SJSA1 (cell line): ENCODE measurements around the gene CC2D1A. TPM values are rescaled to one million over a fixed set of nuclear protein-coding genes. Genes with fewer than 3 reads are reported as not detected.

Source experiments
- DNase-seq, 2 experiments: peaks; one replicate each; pipeline ENCODE4 v3.0.0-alpha.2; 2015 to 2020; ENCODE audit warnings: low spot score in 2 of 2, low read depth in 1 of 2
- H3K27ac ChIP-seq: fragments of 250-450 bp; sonication (Bioruptor Pico); 2 replicates; pipeline ENCODE4 v1.5.1; 2020; ENCODE audit warnings: mild to moderate bottlenecking, moderate library complexity
- H3K27me3 ChIP-seq: fragments of 250-450 bp; sonication (Bioruptor Pico); replicated peaks from 2 replicates; pipeline ENCODE4 v1.5.1; 2020; ENCODE audit warnings: mild to moderate bottlenecking, moderate library complexity
- H3K36me3 ChIP-seq: fragments of 250-450 bp; sonication (Bioruptor Pico); 2 replicates; pipeline ENCODE4 v1.5.1; 2020; ENCODE audit warnings: mild to moderate bottlenecking
- H3K4me1 ChIP-seq: fragments of 250-450 bp; sonication (Bioruptor Pico); replicated peaks from 2 replicates; pipeline ENCODE4 v1.6.1; 2021; ENCODE audit warnings: mild to moderate bottlenecking
- H3K4me3 ChIP-seq: fragments of 250-450 bp; sonication (Bioruptor Pico); 2 replicates; pipeline ENCODE4 v1.5.1; 2020; ENCODE audit warnings: mild to moderate bottlenecking
- H3K9me3 ChIP-seq: fragments of 250-450 bp; sonication (Bioruptor Pico); replicated peaks from 2 replicates; pipeline ENCODE4 v1.5.1; 2020; ENCODE audit warnings: mild to moderate bottlenecking
- total RNA-seq: library from RNA; depleted of rRNA; stranded (reverse); fragments of >200 nt; shearing (Covaris generic); gene quantifications from 2 replicates; pipeline ENCODE4 v1.2.3, GENCODE V29; 2014

Gene CC2D1A
- total RNA-seq, 1 experiment from 2014 or later = 18.3 TPM

DNA sequence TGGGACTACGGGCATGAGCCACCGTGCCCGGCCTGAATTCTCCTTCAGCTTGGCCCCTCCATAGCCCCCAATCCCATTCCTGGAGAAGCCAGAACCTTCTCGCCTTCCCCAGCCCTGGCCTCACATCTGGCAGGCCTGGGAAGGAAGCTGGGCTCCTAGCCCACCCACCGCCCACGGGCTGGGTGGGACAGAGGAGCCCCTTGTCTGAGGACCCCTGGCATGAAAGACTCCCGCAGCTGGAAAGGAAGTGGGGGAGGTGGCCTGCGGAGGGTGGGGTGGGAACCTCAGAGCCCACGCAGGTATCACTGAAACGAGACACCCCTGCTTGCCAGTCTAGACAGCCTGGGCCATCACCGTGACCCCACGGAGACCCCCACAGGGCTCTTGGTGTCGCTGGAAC, 36.7 kb upstream of the CC2D1A start:
- Histone ChIP-seq H3K27ac (no peak overlapping the region), H3K36me3 (no peaks in the 10 kb centered on the region), H3K4me1 (peaks cover 14% of the 10 kb centered on the region), H3K9me3 (no peaks in the 10 kb centered on the region), H3K27me3 (peaks cover 8% of the 10 kb centered on the region; the same call in 1 of the 2 replicates), H3K4me3 (no peak overlapping the region)
- DNase-seq = no peak

DNA sequence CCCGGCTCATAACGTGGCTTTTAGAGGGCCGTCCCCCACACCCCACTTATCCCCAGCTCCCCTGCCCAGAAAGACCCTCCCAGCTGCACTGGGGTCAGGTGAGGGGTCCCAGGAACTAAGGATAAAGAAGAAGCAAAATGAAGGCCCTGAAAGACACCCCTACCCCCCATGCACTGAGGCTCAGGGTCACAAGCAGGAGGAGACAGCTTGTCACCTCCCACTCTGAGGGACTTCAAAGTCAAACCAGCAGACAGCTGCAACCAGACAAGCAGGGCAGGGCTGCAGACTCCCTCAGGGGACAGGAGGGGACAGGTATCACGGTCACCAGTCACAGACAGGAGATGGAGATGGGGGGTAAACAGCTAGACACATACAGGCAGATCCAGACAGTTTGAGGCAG, 35.1 kb upstream of the CC2D1A start:
- H3K27ac ChIP-seq = no peak overlapping the region
- no peak for DNase-seq

DNA sequence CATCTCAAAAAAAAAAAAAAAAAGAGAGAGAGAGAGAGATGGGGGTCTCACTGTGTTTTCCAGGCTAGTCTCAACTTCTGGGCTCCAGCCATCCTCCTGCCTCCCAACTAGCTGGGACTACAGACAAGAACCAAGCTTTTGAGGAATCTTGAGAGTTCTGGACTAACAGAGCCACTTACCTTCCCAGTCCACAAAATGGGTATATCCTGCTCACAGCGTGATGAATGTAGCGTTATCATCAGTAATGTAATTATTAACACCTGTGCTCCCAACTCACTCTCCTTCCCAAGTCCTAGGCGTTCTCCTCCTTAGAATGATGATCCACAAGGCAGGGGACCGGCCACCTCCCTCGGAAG, 33.7 kb upstream of the CC2D1A start:
- DNase-seq = no peak
- no peaks in the 10 kb centered on the region for H3K36me3 ChIP-seq
- no peaks in the 10 kb centered on the region for H3K9me3 ChIP-seq
- H3K27me3 ChIP-seq = no peaks in the 10 kb centered on the region
- no peaks in the 10 kb centered on the region for H3K4me1 ChIP-seq
- no peak overlapping the region for H3K4me3 ChIP-seq
- no peak overlapping the region for H3K27ac ChIP-seq

More for the DNA sequence above, 35.1 kb upstream of the CC2D1A start:
- Histone ChIP-seq H3K4me3 (no peak overlapping the region), H3K36me3 (no peaks in the 10 kb centered on the region), H3K27me3 (peaks cover 7% of the 10 kb centered on the region; the same call in 1 of the 2 replicates), H3K4me1 (peaks cover 6% of the 10 kb centered on the region), H3K9me3 (no peaks in the 10 kb centered on the region)

DNA sequence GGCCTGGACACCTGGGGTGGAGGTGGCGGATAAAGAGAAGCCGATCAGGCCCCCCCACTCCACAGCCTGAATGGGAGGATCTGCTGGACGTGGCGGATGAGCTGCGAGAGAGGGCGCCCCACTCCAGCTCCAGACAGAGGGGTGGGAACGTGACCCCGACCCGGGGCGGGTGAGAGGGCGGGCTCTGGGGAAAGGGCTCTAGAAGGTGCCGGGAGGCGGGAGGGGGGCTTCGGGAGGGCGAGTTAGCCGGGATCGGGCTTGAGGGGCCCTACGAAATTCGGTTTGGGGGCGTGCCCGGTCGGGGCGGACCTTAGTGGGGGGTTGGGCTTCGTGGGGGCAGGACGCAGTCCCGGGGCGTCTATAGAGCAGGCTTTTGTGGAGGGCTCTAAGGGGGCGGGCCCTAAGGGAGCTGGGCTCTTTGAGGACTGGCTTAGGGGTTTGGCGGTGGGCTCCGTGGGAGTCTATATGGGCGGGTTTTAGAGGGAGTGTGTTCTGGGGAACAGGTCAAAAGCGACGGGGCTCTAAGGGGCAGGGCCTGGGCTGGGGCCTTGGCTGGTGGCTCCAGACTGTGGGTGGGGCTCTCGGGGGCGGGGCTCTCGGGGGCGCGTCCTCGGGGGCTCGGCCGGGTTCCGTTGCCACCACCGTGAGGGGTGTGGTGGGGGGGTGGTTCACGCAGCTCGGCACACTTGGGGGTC, 33.2 kb upstream of the CC2D1A start:
- no peaks in the 10 kb centered on the region for H3K27me3 ChIP-seq
- no peaks in the 10 kb centered on the region for H3K9me3 ChIP-seq
- no peak for DNase-seq
- no peak overlapping the region for H3K4me3 ChIP-seq
- no peaks in the 10 kb centered on the region for H3K4me1 ChIP-seq
- H3K27ac ChIP-seq = no peak overlapping the region
- no peaks in the 10 kb centered on the region for H3K36me3 ChIP-seq

DNA sequence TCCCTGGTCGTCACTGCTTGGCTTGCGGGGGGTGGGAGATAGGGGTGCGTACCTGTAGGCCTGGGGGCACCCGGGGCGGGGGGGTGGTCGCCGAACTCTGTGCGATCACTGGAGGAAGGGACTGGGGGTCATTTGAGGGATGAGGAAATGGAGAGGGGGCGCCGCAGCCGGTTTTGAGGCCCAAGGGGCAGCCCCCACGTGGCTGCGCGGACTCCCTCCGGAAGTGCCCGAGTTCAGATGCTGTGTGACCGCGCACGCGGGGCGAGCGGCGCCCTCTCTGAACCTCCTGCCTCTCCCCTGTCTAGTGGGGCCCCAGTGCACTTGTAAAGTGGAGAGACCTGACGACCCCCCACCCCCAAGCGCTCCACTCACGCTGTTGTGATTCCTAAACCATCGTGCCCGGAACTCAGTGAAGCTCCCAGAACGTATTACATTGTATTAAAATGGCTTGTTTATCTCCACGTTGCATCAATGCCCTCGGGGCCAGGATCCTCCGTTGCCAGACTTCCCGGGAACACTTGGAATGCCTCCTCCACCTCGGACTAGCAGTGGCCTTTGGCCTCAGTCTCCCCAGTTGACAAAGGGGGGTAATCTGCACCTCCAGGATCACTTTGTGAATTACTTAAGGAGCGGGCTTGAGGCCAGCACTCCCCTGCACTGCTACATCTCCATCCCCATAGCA, 32.0 kb upstream of the CC2D1A start:
- Histone ChIP-seq H3K27me3 (no peaks in the 10 kb centered on the region), H3K4me1 (no peaks in the 10 kb centered on the region), H3K27ac (no peak overlapping the region), H3K36me3 (no peaks in the 10 kb centered on the region), H3K9me3 (no peaks in the 10 kb centered on the region), H3K4me3 (no peak overlapping the region)
- DNase-seq = no peak

DNA sequence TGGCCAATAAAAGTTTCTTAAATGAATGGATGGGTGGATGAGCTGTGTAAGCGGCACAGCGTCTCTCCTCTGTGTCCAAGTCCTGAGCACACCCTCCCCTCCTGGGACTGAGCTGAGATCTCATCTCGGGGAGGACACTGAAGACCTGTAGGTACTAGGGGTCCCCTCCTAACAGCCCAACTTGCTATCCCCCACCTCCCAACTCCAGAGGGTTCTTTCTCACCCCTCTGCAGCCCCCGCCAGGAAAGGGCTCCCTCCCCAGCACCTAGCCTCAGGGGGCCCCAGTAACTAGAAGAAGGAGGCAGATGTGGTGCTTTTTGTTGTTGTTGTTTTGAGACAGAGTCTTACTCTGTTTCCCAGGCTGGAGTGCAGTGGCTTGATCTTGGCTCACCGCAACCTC, 30.2 kb upstream of the CC2D1A start:
- H3K36me3 ChIP-seq = no peaks in the 10 kb centered on the region
- no peak overlapping the region for H3K27ac ChIP-seq
- H3K27me3 ChIP-seq = no peaks in the 10 kb centered on the region
- no peak overlapping the region for H3K4me3 ChIP-seq
- H3K4me1 ChIP-seq = peaks cover 10% of the 10 kb centered on the region
- DNase-seq = no peak
- no peaks in the 10 kb centered on the region for H3K9me3 ChIP-seq

DNA sequence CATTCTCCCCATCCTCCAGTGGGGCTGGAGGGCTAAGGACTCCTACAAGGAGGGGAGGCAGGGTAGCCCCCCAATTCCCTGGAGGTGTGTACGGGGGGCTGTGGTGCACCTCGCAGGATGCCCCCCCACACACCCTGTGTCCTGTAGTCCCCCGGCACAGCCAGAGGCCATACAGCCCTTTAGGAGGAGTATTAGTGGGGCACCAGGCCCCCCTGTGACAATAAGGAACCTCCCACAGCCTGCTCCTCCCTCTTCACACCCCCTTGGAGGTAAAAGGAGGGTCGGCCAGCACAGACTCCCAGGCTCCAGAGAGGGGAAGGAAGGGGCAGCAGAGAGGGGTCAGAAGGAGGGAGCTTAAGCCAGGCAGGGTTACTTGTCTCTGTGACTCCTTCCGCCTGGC, 29.2 kb upstream of the CC2D1A start, which contains the start of gene NANOS3:
Gene NANOS3, plus strand, starts transcription at position 301 of the 400 bp plus-strand sequence. CDS start 115 bp downstream, outside the sequence.
- Histone ChIP-seq H3K27me3 (no peaks in the 10 kb centered on the region), H3K4me3 (no peak within 1 kb of the TSS), H3K4me1 (peaks cover 14% of the 10 kb centered on the region), H3K9me3 (no peaks in the 10 kb centered on the region), H3K27ac (no peak within 1 kb of the TSS), H3K36me3 (no peaks in the 10 kb centered on the region)
- no peak for DNase-seq

DNA sequence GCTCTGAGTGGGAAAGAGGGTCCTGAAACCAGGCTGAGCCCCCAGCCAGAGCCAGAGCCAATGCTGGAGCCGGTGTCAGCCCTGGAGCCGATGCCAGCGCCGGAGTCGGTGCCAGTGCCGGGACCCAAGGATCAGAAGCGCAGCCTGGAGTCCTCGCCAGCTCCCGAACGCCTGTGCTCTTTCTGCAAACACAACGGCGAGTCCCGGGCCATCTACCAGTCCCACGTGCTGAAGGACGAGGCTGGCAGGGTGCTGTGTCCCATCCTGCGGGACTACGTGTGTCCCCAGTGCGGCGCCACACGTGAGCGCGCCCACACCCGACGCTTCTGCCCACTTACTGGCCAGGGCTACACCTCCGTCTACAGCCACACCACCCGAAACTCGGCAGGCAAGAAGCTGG, 28.7 kb upstream of the CC2D1A start:
- no peaks in the 10 kb centered on the region for H3K27me3 ChIP-seq
- H3K27ac ChIP-seq = no peak overlapping the region
- no peak overlapping the region for H3K4me3 ChIP-seq
- H3K4me1 ChIP-seq = peaks cover 14% of the 10 kb centered on the region
- no peaks in the 10 kb centered on the region for H3K36me3 ChIP-seq
- no peaks in the 10 kb centered on the region for H3K9me3 ChIP-seq
- DNase-seq = no peak

DNA sequence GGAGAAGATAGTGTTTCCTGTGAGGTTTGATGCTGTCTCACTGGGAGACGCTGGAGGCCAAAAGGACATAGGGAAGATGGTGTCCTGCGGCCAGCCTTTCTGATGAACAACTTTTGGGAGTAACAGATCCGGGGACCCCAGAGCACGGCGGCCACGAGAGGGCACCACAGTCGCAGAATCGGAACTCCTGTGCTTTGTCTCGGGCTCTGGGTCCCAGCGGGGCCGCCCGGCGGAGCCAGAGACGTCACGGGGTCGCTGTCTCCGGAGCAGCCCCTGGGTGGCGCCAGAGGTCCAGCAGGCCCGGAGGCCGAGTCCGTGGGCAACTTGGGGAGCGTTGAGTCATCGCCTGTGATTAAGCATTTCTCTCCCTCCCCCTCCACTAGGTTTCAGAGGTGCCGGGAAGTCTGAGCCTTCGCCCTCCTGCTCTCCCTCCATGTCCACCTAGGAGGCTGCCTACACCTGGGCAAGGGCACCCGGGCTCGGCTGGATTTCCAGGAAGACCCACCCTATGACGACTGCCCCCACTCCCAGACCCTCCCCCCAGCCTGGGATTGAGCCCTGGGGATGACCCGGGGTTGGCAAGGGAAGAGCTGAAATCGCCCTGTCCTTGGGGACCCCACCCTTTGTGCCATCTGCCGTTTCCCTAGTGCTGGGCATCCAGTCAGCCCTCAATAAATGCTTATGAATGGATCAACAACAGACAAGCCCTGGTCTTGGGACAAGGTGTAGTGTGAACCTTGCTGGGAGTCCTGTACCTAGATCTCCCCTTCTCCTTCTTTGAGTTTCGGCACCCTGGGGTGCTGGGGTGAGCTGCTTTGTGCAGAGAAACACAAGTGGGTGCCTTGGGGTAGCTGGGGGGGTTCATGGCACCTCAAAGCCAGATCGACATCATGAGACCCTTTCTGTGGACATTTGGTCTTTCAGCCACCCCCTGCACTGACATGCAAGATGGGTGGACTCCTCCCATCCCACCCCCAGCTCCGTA, 25.6 kb upstream of the CC2D1A start:
- H3K27ac ChIP-seq = peak overlapping the region; percentile 91
- peaks cover 14% of the 10 kb centered on the region for H3K4me1 ChIP-seq
- no peaks in the 10 kb centered on the region for H3K36me3 ChIP-seq
- no peaks in the 10 kb centered on the region for H3K27me3 ChIP-seq
- peak; percentile 94 to 97 for DNase-seq
- no peak overlapping the region for H3K4me3 ChIP-seq
- no peaks in the 10 kb centered on the region for H3K9me3 ChIP-seq

DNA sequence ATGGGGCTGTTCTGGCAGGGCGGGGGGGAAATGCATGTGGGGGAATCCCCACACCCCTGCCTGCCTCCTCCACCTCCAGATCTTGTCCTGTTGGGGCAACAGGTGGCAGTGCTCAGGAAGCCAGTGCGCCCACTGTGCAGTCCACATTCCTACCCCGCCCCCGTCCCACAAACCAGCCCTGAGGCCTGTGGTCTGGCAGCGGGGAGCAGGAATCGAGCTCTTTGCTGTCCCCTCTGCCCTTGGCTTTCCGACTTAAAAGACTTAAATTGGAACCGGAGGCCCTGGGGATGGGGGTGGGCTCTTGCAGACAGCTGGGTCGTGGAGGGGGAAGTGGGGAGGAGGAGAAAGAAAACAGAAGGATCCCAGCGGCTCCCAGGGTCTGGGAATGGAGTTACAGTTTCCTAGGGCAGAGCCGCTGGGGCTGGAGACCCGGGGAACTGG, 24.7 kb upstream of the CC2D1A start:
- H3K36me3 ChIP-seq = no peaks in the 10 kb centered on the region
- DNase-seq = no peak
- H3K27me3 ChIP-seq = no peaks in the 10 kb centered on the region
- H3K27ac ChIP-seq = no peak overlapping the region
- peaks cover 14% of the 10 kb centered on the region for H3K4me1 ChIP-seq
- no peak overlapping the region for H3K4me3 ChIP-seq
- H3K9me3 ChIP-seq = no peaks in the 10 kb centered on the region

DNA sequence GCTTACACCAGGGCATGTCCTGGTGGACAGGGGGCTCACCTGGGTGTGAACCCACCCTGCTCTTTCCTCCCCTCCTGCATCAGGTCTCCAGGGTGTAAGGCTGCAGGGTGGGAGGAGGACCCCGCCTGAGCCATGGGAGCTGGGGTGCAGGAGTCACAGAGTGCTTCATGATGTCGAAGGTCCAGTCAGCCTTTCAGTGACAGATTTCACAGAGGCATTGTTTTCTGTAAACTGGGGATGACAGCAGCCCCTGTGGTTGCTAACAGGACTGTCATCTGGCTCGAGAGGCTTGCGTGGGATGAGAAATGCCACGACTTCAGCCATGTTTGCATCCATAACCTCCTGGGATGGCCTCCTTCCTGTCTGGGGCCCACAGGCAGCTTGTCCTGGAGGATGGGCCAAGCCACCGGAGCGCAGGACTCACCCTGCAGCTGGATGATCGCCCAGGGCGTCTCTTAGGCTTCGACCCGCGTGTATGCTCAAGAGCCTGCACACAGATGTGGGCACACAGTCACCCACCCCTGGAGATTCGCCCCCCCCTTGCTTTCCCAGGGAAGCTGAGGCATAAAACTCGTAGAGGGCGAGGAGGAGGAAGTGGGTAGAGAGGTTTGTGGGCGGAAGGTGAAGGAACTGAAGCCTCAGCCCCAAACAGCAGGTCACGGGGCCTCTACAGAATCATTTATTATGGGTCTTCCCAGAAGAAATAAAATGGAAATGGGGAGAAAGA, 24.1 kb upstream of the CC2D1A start:
- no peak overlapping the region for H3K4me3 ChIP-seq

DNA sequence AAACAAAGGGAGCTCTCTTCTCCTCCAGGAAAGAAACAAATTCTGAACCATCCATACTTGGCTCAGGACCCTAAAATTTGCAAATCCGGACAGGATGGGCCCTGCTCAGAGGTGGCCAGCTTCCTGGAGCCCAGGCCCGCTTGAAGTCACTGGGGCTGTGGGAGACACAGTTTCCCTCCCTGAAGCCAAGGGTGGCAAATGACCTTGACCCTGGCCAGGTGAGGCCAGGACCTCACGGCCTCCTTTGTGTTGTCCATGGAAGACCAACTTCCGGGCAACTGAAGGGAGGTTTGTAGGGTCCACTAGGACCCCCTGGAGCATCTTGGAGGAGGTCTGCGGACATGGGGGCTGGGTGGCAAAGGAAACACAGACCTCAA, 23.6 kb upstream of the CC2D1A start:
- no peaks in the 10 kb centered on the region for H3K9me3 ChIP-seq
- no peak for DNase-seq
- H3K27me3 ChIP-seq = no peaks in the 10 kb centered on the region
- no peak overlapping the region for H3K27ac ChIP-seq
- no peaks in the 10 kb centered on the region for H3K36me3 ChIP-seq
- peaks cover 14% of the 10 kb centered on the region for H3K4me1 ChIP-seq
- H3K4me3 ChIP-seq = no peak overlapping the region

More for the DNA sequence above, 24.1 kb upstream of the CC2D1A start:
- DNase-seq = no peak
- Histone ChIP-seq H3K27me3 (no peaks in the 10 kb centered on the region), H3K27ac (no peak overlapping the region), H3K36me3 (no peaks in the 10 kb centered on the region), H3K9me3 (no peaks in the 10 kb centered on the region), H3K4me1 (peaks cover 14% of the 10 kb centered on the region)

DNA sequence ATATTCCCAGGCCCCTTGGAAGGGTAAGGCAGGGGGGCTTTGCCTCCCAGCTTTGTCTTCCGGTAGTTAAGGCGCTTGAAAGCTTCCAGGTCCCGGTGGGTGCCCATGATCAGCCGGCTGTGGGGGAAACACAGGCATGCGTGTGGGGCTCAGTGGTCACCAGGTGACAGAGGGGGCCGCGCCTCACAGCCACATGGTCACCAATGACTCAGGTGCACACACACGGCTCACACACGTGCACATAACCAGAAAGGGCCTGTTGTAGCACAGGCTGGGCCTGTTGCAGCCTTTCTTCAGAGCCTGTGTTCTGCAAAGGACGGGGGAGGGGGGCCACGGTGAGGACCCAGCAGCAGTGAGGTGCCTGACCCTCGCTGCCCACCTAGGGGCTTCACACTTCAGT, 23.2 kb upstream of the CC2D1A start:
- Histone ChIP-seq H3K4me3 (no peak overlapping the region), H3K9me3 (no peaks in the 10 kb centered on the region), H3K4me1 (peaks cover 14% of the 10 kb centered on the region), H3K27me3 (no peaks in the 10 kb centered on the region), H3K36me3 (no peaks in the 10 kb centered on the region), H3K27ac (no peak overlapping the region)
- no peak for DNase-seq
